Measurements from ENCODE around the gene RBP2. TPM values are rescaled to one million over a fixed set of nuclear protein-coding genes. Genes with fewer than 3 reads are reported as not detected.

RBP2 gene
- polyA plus RNA-seq, 3 donors: not detected

DNA sequence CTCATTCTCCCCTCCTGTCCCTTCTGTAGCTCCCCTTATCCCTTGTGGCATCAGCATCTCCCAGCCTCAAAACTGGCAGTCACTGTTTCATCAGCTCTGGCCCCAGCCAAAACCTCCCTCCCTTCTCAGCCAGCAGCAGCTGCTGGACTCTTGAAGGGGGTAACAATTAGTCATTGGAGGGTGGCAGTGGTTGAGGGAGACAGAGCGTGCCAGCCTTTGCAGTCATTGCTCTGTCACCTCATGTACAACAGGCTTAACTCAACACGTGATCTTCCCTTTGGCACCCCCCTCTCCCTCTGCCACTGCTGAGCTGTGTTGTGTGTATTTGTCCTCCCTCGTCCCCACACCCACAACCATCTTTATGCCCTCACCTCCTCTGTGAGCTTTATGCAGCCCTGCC, 28.2 kb downstream of the RBP2 start:
- WGBS (ENCODE audit: insufficient coverage): no CpG with 5 or more reads among the region's 3 CpGs
- Mint-ChIP-seq H3K27me3 (ENCODE audit: low read depth in 3 of 3) (no peaks in the 10 kb centered on the region), H3K9me3 (no peaks in the 10 kb centered on the region), H3K27ac (no peak overlapping the region), H3K36me3 (no peaks in the 10 kb centered on the region), H3K4me1 (no peaks in the 10 kb centered on the region), H3K4me3 (no peak overlapping the region)
- Histone ChIP-seq H3K4me3 (replicated peaks in 1 of 3; ENCODE audit: low read depth in 2 of 3, low read length in 3 of 3) (no peak overlapping the region), H3K4me1 (ENCODE audit: control insufficient read depth in 1 of 2, insufficient read depth in 2 of 2, low read length in 2 of 2) (no peaks in the 10 kb centered on the region), H4K20me1 (ENCODE audit: insufficient read depth, low read length) (no peaks in the 10 kb centered on the region), H3K27ac (ENCODE audit: low read depth in 1 of 2, low read length in 2 of 2) (no peak overlapping the region), H3K36me3 (replicated peaks in 1 of 2; ENCODE audit: control insufficient read depth in 1 of 2, insufficient read depth in 2 of 2, low read length in 2 of 2) (no peaks in the 10 kb centered on the region), H3K9me3 (replicated peaks in 1 of 2; ENCODE audit: control insufficient read depth in 1 of 2, insufficient read depth in 1 of 2, low read length in 2 of 2) (no peaks in the 10 kb centered on the region), H3K4me2 (replicated peaks; ENCODE audit: extremely low read depth, low read length, poor library complexity, severe bottlenecking) (no peak overlapping the region), H3K27me3 (ENCODE audit: control insufficient read depth in 2 of 2, insufficient read depth in 2 of 2, low read length in 2 of 2) (no peaks in the 10 kb centered on the region), H3K79me2 (ENCODE audit: insufficient read depth, low read length) (no peaks in the 10 kb centered on the region), H2AFZ (ENCODE audit: insufficient read depth, low read depth, low read length, poor library complexity, severe bottlenecking) (no peak overlapping the region), H3K9ac (ENCODE audit: insufficient read depth, low read length, poor library complexity, severe bottlenecking) (no peak overlapping the region)
- DNase-seq: no peak
- no peak for TF ChIP-seq CTCF (IDR thresholded peaks at IDR 0.05)
- intact Hi-C loops (cut with micrococcal nuclease): no loop called here

GRCh38 chr3:139447486-139447885, 28.8 kb downstream of the RBP2 start:
- Histone ChIP-seq H4K20me1 (ENCODE audit: insufficient read depth, low read length) (no peaks in the 10 kb centered on the region), H3K27ac (ENCODE audit: low read depth in 1 of 2, low read length in 2 of 2) (no peak overlapping the region), H3K4me1 (ENCODE audit: control insufficient read depth in 1 of 2, insufficient read depth in 2 of 2, low read length in 2 of 2) (no peaks in the 10 kb centered on the region), H3K79me2 (ENCODE audit: insufficient read depth, low read length) (no peaks in the 10 kb centered on the region), H2AFZ (ENCODE audit: insufficient read depth, low read depth, low read length, poor library complexity, severe bottlenecking) (no peak overlapping the region), H3K9ac (ENCODE audit: insufficient read depth, low read length, poor library complexity, severe bottlenecking) (no peak overlapping the region), H3K27me3 (ENCODE audit: control insufficient read depth in 2 of 2, insufficient read depth in 2 of 2, low read length in 2 of 2) (no peaks in the 10 kb centered on the region), H3K4me2 (replicated peaks; ENCODE audit: extremely low read depth, low read length, poor library complexity, severe bottlenecking) (no peak overlapping the region), H3K4me3 (replicated peaks in 1 of 3; ENCODE audit: low read depth in 2 of 3, low read length in 3 of 3) (no peak overlapping the region), H3K36me3 (replicated peaks in 1 of 2; ENCODE audit: control insufficient read depth in 1 of 2, insufficient read depth in 2 of 2, low read length in 2 of 2) (no peaks in the 10 kb centered on the region), H3K9me3 (replicated peaks in 1 of 2; ENCODE audit: control insufficient read depth in 1 of 2, insufficient read depth in 1 of 2, low read length in 2 of 2) (no peaks in the 10 kb centered on the region)
- H3K4me1 Mint-ChIP-seq: no peaks in the 10 kb centered on the region
- H3K36me3 Mint-ChIP-seq: no peaks in the 10 kb centered on the region
- DNase-seq: no peak
- TF ChIP-seq CTCF (IDR thresholded peaks at IDR 0.05): no peak
- no peak overlapping the region for H3K4me3 Mint-ChIP-seq
- no peaks in the 10 kb centered on the region for H3K9me3 Mint-ChIP-seq
- H3K27ac Mint-ChIP-seq: no peak overlapping the region
- intact Hi-C loops (cut with micrococcal nuclease): no loop called here
- no peaks in the 10 kb centered on the region for H3K27me3 Mint-ChIP-seq (ENCODE audit: low read depth in 3 of 3)

Data from CD14-positive monocyte (primary cell).